Uterus (tissue), 2 donors: ENCODE measurements around the gene HEXA.

Source experiments
- POLR2A ChIP-seq, 2 donors: fragments of 450-650 bp; IDR thresholded peaks; one replicate each; pipeline ENCODE4 v1.6.1; 2016; ENCODE audit warnings: antibody characterized with exemption in 2 of 2, mild to moderate bottlenecking in 1 of 2, moderate library complexity in 1 of 2
- TF ChIP-seq, protein P1 (sequence below), 4 experiments: fragments of 200-600 bp in 2 of 4; fragments of 450-650 bp in 2 of 4; sonication (generic) in 2 of 4; IDR thresholded peaks; one replicate each; pipeline ENCODE4 v1.5.1; 2016 to 2019; ENCODE audit warnings: antibody characterized with exemption in 4 of 4, mild to moderate bottlenecking in 2 of 4, moderate library complexity in 1 of 4

DNA sequence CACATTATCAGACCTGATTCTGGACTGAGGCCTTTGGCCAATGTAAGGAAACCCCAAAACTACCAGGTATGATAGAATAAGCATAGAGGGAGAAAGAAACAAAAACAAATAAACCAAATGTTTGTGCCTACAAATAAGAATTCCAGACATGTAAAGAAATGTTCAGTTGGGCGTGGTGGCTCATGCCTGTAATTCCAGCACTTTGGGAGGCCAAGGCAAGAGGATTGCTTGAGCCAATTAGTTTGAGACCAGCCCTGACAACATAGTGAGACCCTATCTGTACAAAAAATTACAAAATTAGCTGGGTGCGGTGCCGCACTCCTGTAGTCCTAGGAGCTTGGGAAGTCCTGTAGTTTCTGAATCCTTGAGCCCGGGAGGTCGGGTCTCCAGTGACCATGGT lies 35.3 kb upstream of the HEXA start:
- TF ChIP-seq POLR2A (IDR thresholded peaks at IDR 0.05) = no peak
- TF ChIP-seq, protein P1, sequence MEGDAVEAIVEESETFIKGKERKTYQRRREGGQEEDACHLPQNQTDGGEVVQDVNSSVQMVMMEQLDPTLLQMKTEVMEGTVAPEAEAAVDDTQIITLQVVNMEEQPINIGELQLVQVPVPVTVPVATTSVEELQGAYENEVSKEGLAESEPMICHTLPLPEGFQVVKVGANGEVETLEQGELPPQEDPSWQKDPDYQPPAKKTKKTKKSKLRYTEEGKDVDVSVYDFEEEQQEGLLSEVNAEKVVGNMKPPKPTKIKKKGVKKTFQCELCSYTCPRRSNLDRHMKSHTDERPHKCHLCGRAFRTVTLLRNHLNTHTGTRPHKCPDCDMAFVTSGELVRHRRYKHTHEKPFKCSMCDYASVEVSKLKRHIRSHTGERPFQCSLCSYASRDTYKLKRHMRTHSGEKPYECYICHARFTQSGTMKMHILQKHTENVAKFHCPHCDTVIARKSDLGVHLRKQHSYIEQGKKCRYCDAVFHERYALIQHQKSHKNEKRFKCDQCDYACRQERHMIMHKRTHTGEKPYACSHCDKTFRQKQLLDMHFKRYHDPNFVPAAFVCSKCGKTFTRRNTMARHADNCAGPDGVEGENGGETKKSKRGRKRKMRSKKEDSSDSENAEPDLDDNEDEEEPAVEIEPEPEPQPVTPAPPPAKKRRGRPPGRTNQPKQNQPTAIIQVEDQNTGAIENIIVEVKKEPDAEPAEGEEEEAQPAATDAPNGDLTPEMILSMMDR (IDR thresholded peaks at IDR 0.05) = no peak
